Measurements from ENCODE around the gene GLUD1.
"Not testable (repeated sequence)": the region's sequence is repeated elsewhere in the genome, so short reads cannot be mapped to it uniquely, and the experiment has no call there.

The GLUD1 gene

DNA sequence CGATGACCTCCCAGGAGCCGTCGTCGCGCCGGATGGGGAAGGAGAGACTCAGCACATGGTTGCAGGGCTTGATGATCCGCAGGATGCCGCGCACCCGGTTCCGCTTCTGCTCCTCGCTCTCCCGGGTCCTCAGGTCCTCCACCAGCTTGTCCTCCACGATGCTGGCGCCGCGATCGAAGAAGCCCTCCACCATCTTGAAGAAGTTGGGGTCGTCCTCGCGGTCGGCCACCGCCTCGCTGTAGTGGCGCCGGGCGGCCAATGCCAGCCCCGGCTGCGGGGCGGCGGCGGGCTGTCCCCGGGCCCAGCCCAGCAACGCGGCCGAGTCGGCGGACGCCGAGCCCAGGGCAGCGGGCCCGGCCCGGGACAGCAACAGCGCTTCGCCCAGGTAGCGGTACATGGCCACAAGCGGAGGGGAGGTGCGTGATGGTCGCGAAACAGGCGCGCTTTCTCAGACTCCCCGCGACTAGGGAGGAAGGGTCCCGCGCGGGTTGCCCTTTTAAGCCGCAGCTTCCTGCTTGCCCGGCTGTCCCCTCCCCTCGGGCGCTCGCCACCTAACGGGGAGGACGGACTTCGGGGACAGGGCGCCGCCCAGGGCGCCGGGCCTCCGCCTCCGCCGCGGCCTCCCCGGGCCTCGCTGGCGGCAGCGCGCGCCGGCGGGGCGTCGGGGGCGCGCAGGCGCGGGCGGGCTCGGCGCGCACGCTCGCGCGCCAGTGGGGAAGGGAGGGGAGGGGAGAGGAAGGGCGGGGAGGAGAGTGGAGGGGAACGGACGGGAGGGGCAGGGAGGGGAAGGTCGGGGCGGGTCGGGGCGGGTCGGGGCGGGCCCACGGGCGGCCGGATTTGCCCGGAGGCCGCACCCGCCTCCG, at the start of gene GLUD1, which contains the start of gene SHLD2:
Gene GLUD1 (minus strand): TSS at position 471 of the 863 bp plus-strand sequence. CDS start 74 bp downstream, at position 397.
Gene SHLD2 (plus strand): TSS at position 834 of the 863 bp plus-strand sequence. CDS start 56,149 bp downstream, outside the sequence.
- TF ChIP-seq ZNF8 (CRISPR knock-in tag; IDR thresholded peaks at IDR 0.05) = no peak
- TF ChIP-seq ZFP30 (CRISPR knock-in tag; IDR thresholded peaks at IDR 0.05) = no peak
- TF ChIP-seq GLIS3 (CRISPR knock-in tag; IDR thresholded peaks at IDR 0.05) = no peak
- no peak for TF ChIP-seq BACH2 (CRISPR knock-in tag; IDR thresholded peaks at IDR 0.05; ENCODE audit: borderline replicate concordance)
- TF ChIP-seq ISL1 (CRISPR knock-in tag; IDR thresholded peaks at IDR 0.05) = no peak
- no peak for TF ChIP-seq CSDC2 (CRISPR knock-in tag; IDR thresholded peaks at IDR 0.05)
- no peak for TF ChIP-seq ARNTL (CRISPR knock-in tag; IDR thresholded peaks at IDR 0.05; ENCODE audit: borderline replicate concordance, low read depth)
- no peak for TF ChIP-seq OSR1 (CRISPR knock-in tag; IDR thresholded peaks at IDR 0.05)
- no peak for TF ChIP-seq ESRRG (CRISPR knock-in tag; IDR thresholded peaks at IDR 0.05)
- TF ChIP-seq ZFP3 (CRISPR knock-in tag; IDR thresholded peaks at IDR 0.05) = 0 out of 2 replicates have a peak, but pooled peaks have one; percentile 21
- no peak for TF ChIP-seq RARB (CRISPR knock-in tag; IDR thresholded peaks at IDR 0.05)
- TF ChIP-seq, protein P1, sequence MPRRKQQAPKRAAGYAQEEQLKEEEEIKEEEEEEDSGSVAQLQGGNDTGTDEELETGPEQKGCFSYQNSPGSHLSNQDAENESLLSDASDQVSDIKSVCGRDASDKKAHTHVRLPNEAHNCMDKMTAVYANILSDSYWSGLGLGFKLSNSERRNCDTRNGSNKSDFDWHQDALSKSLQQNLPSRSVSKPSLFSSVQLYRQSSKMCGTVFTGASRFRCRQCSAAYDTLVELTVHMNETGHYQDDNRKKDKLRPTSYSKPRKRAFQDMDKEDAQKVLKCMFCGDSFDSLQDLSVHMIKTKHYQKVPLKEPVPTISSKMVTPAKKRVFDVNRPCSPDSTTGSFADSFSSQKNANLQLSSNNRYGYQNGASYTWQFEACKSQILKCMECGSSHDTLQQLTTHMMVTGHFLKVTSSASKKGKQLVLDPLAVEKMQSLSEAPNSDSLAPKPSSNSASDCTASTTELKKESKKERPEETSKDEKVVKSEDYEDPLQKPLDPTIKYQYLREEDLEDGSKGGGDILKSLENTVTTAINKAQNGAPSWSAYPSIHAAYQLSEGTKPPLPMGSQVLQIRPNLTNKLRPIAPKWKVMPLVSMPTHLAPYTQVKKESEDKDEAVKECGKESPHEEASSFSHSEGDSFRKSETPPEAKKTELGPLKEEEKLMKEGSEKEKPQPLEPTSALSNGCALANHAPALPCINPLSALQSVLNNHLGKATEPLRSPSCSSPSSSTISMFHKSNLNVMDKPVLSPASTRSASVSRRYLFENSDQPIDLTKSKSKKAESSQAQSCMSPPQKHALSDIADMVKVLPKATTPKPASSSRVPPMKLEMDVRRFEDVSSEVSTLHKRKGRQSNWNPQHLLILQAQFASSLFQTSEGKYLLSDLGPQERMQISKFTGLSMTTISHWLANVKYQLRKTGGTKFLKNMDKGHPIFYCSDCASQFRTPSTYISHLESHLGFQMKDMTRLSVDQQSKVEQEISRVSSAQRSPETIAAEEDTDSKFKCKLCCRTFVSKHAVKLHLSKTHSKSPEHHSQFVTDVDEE (CRISPR knock-in tag; IDR thresholded peaks at IDR 0.05) = 0 out of 2 replicates have a peak, but pooled peaks have one; percentile 15
- no peak for TF ChIP-seq ZNF565 (CRISPR knock-in tag; conservative IDR thresholded peaks at IDR 0.05; ENCODE audit: low read depth)
- ATAC-seq = peak; percentile 71

DNA sequence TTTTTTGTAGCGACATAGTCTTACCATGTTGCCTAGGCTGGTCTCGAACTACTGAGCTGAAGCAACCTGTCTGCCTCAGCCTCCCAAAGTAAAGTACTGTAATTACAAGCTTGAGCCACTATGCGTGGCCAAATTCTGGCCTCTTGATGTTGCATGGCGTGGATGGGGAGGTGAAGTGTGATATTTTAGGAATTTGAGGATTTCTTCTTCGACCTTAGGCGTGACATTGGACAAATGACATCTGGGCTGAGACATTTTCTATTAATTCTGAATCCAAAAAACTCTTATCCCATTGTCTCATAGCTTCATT, 48.4 kb upstream of the GLUD1 start:
- 0 out of 3 replicates have a peak, but pooled peaks have one; percentile 16 for ATAC-seq

DNA sequence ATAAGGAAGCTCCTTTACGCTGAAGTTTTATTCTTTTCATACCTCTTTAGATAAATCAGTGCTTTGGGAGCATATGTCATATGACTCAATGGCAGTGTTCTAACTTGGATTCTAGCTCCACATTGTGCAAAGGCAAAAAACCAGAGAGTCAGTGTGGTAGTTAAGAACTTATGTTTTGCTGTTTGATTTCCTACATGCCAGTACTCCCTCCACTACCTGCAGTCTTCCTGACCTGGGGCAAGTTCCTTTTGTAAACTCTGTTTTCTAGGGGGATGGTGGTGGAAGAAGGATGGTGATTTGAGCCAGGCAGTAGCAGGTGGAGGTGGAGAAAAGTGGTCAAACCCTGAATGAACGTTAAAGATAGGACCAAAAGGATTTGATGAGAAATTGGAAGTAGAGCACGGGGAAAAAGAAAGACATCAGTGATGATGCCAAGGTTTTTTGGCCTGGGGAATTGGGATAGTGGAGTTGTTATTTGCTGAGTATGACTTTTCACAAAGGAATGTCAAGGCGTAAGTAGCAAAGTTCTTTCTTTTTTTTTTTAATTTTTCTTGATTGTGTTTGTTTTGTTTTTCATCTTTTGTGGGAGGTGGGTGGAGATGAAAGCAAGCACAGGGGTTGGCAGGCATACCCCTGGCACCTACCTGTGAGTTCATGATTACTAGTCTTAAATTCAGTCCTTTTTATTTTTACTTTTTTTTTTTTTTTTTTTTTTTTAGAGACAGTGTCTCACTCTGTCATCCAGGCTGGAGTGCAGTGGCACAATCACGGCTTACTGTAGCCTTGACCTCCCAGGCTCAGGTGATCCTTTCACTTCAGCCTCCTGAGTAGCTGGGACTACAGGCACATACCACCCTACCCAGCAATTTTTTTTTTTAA, 47.8 kb upstream of the GLUD1 start:
- ATAC-seq = peak; percentile 65

DNA sequence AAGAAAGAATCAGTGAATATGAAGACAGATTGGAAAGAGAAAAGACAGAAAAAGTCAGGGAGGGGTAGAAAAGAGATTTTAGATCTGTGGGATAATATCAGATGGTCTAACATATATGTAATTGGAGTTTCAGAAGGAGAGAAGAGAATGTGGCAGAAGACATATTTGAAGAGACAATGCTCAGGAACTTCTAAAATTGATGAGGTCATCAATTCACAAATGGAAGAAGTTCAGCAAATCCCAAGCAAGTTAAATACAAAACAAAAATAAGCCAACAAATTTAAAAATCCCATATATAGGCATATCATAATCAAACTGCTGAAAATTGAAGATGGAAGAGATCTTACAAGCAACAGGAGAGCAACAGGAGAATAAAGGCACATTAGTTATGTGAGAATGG, 42.8 kb upstream of the GLUD1 start:
- not testable (repeated sequence) for ATAC-seq

DNA sequence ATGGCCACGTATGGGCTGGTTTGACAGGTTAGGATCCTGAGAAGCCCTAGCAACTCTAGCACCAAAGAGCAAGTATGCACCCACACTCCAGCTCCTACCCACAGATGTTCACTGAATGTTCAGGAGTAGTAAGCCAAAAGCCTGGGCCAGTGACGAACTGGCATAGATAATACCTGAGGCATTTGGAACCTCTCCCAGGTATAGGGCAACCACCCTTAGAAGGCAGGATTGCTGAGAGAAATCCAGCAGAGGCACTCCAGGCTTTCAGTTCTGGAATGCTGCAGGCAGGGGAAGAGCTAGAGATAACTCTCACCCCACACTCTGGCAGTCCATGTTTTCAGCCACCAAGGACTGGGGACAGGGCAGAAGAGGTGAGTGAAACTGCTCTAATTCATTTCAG, 39.8 kb upstream of the GLUD1 start:
- ATAC-seq = not testable (repeated sequence)

DNA sequence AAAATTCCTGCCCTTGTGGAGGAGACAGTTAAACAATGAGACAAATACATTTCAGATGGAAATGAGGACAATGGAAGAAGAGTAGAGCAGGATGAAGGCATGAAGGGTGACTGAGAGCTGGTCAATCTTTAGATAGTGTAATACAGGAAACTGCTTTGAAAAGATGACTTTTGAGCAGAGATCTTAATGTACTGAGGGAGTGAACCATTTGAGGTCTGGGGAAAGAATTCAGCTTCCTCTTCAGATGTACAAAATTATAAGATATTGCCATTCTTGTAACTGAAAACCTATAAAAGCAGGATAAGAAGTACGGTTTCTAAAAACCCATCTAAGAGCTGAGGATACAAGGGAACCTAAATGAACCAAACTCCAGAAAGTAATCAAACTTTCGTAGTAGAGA, 39.3 kb upstream of the GLUD1 start:
- not testable (repeated sequence) for ATAC-seq

DNA sequence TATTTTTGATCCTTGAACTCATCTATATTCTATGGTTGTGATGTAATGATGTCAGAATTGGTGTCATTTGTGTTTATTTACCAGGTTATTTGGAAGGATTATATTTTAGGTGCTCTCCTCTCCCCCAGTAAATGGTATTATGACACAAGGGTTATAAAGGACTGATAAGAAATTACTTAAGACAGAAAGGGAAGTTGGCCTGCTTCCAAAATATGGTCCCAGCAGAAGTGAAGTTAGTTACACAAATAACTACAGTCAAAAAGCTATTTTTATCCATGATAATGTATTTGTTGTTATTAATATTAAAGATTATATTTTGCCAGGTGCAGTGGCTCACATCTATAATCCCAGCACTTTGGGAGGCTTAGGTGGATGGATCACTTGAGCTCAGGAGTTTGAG, 37.5 kb upstream of the GLUD1 start:
- ATAC-seq = not testable (repeated sequence)

DNA sequence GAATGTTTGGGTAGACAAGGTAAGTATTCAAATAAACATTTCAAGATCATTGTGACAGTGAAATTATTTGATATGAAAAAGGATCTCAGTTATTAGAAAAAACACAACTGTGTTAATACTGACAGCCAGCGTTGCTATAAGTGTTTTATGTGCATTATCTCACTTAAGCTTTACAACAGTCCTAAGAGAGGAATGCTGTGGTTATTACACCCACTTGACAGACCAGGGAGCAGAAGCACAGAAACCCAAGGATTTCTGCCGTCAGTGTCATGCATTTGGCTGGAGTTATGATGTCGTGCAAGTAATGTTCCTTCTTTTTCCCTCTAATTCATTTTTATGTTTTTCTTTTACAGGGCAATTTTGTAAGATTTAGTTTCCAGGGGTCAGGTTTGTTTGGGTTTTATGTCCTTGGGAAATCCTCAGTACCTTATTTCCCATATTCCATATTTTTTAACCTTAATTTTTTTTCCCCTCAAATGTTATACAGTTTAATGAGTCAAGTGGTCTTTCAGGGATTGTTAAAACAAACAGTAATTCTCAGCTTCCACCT, 33.0 kb upstream of the GLUD1 start:
- not testable (repeated sequence) for ATAC-seq

DNA sequence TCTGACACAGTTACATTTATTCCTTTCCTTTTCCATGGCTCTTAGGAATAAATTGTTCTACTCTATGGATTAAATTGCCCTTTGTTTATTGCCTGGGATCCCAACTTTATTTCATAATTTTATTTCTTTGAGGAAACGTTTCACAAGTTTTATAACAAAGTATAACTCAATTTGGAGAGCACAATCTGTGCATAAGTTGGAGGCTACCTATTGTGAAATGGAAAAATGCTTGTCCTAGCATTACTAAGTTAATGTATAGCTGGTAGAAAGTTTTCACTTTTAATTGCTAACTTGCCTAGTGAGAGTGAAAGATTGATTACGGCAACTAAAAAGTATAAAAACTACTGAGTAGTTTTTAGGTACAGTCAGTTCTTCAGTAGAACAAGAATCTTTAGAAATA, 32.4 kb upstream of the GLUD1 start:
- not testable (repeated sequence) for ATAC-seq

DNA sequence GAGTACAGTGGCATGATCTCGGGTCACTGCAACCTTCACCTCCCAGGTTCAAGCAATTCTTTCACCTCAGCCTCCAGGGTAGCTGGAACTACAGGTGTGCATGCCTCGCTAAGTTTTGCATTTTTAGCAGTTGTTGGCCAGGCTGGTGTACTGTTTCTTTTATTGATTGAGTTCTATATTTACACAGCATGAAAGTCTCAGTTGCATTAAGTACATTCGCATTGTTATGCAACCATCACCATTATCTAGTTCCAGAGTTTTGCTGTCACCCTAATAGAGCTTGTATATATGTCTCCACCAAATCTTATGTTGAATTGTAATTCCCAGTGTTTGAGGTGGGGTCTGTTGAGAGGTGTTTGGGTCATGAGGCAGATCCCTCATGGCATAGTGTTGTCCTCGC, 28.7 kb upstream of the GLUD1 start:
- not testable (repeated sequence) for ATAC-seq

DNA sequence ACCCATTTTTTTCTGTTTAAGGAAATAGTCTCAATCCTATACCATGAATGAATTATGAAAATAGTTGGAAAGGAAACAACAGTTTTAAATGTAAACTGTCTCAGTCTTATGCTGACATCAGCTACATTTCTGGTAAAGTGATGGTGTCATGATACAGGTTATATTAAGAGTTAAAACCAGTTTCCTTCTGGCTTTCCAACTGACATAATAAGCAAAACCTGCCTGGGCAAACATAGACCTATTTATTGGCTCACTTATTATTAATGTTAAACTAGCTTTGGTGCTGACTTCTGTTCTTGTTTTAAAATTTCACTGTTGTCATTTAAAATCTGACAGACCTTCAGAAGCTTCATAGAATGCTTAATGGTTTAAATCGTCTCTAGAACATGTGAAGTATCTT, 24.4 kb upstream of the GLUD1 start:
- not testable (repeated sequence) for ATAC-seq

DNA sequence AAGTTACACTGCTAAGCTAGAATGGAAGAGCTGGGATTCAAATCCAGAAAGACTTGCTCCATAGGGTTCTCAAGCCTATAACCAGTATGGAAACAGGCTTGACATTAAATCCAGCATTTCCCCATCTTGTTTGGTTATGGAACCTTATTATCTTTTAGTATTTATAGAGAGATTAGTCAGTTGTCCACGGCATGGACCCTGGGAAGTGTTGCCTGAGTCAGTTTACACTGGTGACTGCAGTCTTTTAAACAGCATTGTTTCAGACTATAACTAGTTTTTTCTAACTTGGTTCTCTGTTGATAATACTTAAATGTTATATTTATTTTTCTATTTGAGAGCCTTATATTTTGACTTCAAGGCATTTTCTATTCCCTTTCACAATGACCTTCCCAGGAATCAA, 23.5 kb upstream of the GLUD1 start:
- not testable (repeated sequence) for ATAC-seq

Data from SK-N-SH treated with all-trans-retinoic acid at 6 μM for 48 hours (cell line).